ENCODE results near the gene CDH18.

Gene CDH18

GRCh38 chr5:20017021-20017420, 29.0 kb upstream of the CDH18 start:
- Histone ChIP-seq H3F3A (ENCODE audit: insufficient read depth, low read length) (no peaks in the 10 kb centered on the region), H3K9me3 (ENCODE audit: low read length) (no peaks in the 10 kb centered on the region), H3K36me3 (ENCODE audit: insufficient read depth, low read length) (no peaks in the 10 kb centered on the region), H3K4me2 (ENCODE audit: low read length) (no peak overlapping the region), H3K9ac (ENCODE audit: low read length) (no peak overlapping the region), H4K20me1 (ENCODE audit: insufficient read depth, low read length) (no peaks in the 10 kb centered on the region), H3K79me2 (ENCODE audit: insufficient read depth, low read length) (no peaks in the 10 kb centered on the region), H3K4me3 (ENCODE audit: low read depth, low read length, poor library complexity, severe bottlenecking) (no peak overlapping the region), H2AFZ (ENCODE audit: low read length) (no peak overlapping the region), H3K9me2 (ENCODE audit: low read depth, low read length) (no peaks in the 10 kb centered on the region), H3K27me3 (ENCODE audit: insufficient read depth, low read length) (no peaks in the 10 kb centered on the region), H3K27ac (ENCODE audit: low read depth, low read length, poor library complexity, severe bottlenecking) (no peak overlapping the region), H3K4me1 (ENCODE audit: insufficient read depth, low read length, severe bottlenecking) (no peaks in the 10 kb centered on the region)
- TF ChIP-seq EZH2 (IDR thresholded peaks at IDR 0.05; ENCODE audit: borderline replicate concordance, low read length) (no peak), CTCF (IDR thresholded peaks at IDR 0.05; ENCODE audit: low read length) (no peak)

GRCh38 chr5:20000416-20000815, 12.4 kb upstream of the CDH18 start:
- Histone ChIP-seq H3K9me3 (ENCODE audit: low read length) (no peaks in the 10 kb centered on the region), H4K20me1 (ENCODE audit: insufficient read depth, low read length) (no peaks in the 10 kb centered on the region), H2AFZ (ENCODE audit: low read length) (no peak overlapping the region), H3K9ac (ENCODE audit: low read length) (no peak overlapping the region), H3K36me3 (ENCODE audit: insufficient read depth, low read length) (no peaks in the 10 kb centered on the region), H3K9me2 (ENCODE audit: low read depth, low read length) (no peaks in the 10 kb centered on the region), H3K4me2 (ENCODE audit: low read length) (no peak overlapping the region), H3K79me2 (ENCODE audit: insufficient read depth, low read length) (no peaks in the 10 kb centered on the region), H3K27me3 (ENCODE audit: insufficient read depth, low read length) (no peaks in the 10 kb centered on the region), H3K4me3 (ENCODE audit: low read depth, low read length, poor library complexity, severe bottlenecking) (no peak overlapping the region), H3K27ac (ENCODE audit: low read depth, low read length, poor library complexity, severe bottlenecking) (no peak overlapping the region), H3F3A (ENCODE audit: insufficient read depth, low read length) (no peaks in the 10 kb centered on the region), H3K4me1 (ENCODE audit: insufficient read depth, low read length, severe bottlenecking) (no peaks in the 10 kb centered on the region)
- TF ChIP-seq EZH2 (IDR thresholded peaks at IDR 0.05; ENCODE audit: borderline replicate concordance, low read length) (no peak), CTCF (IDR thresholded peaks at IDR 0.05; ENCODE audit: low read length) (no peak)

GRCh38 chr5:19988457-19988856, 457 bp upstream of the CDH18 start:
- Histone ChIP-seq H3K4me1 (ENCODE audit: insufficient read depth, low read length, severe bottlenecking) (no peaks in the 10 kb centered on the region), H3K9me2 (ENCODE audit: low read depth, low read length) (no peaks in the 10 kb centered on the region), H3K27me3 (ENCODE audit: insufficient read depth, low read length) (no peaks in the 10 kb centered on the region), H3F3A (ENCODE audit: insufficient read depth, low read length) (no peaks in the 10 kb centered on the region), H3K9ac (ENCODE audit: low read length) (no peak overlapping the region), H3K4me3 (ENCODE audit: low read depth, low read length, poor library complexity, severe bottlenecking) (no peak overlapping the region), H3K9me3 (ENCODE audit: low read length) (no peaks in the 10 kb centered on the region), H4K20me1 (ENCODE audit: insufficient read depth, low read length) (no peaks in the 10 kb centered on the region), H2AFZ (ENCODE audit: low read length) (no peak overlapping the region), H3K36me3 (ENCODE audit: insufficient read depth, low read length) (no peaks in the 10 kb centered on the region), H3K4me2 (ENCODE audit: low read length) (no peak overlapping the region), H3K27ac (ENCODE audit: low read depth, low read length, poor library complexity, severe bottlenecking) (no peak overlapping the region), H3K79me2 (ENCODE audit: insufficient read depth, low read length) (no peaks in the 10 kb centered on the region)
- no peak for TF ChIP-seq CTCF (IDR thresholded peaks at IDR 0.05; ENCODE audit: low read length)
- TF ChIP-seq EZH2 (IDR thresholded peaks at IDR 0.05; ENCODE audit: borderline replicate concordance, low read length) = no peak

All from OCI-LY1 (cell line).